GM12892 (cell line): Measurements from ENCODE around the gene COL1A1.

Experiments
- POLR2A ChIP-seq: IDR thresholded peaks from 2 replicates; pipeline ENCODE4 v1.6.1; 2011; ENCODE audit warnings: low read depth, low read length, control low read depth
- POLR2AphosphoS5 ChIP-seq: IDR thresholded peaks from 2 replicates; pipeline ENCODE4 v1.6.1; 2011; ENCODE audit warnings: low read depth, low read length, control low read depth
- TAF1 ChIP-seq: IDR thresholded peaks from 2 replicates; pipeline ENCODE4 v1.6.1; 2011; ENCODE audit warnings: low read depth, mild to moderate bottlenecking, control low read depth, low read length, borderline replicate concordance

- TF ChIP-seq POLR2A (no peak), POLR2AphosphoS5 (no peak), TAF1 (no peak)
These were observed 24.0 kb downstream of the COL1A1 start for GRCh38 chr17:50177476-50177875.
